Medulla oblongata (tissue), 1 donor: Measurements from ENCODE around the gene NAP1L3.

Source experiments
- DNase-seq: peaks from one replicate; pipeline ENCODE4 v3.0.0-alpha.2; 2015; ENCODE audit errors: extremely low spot score

Gene NAP1L3

DNA sequence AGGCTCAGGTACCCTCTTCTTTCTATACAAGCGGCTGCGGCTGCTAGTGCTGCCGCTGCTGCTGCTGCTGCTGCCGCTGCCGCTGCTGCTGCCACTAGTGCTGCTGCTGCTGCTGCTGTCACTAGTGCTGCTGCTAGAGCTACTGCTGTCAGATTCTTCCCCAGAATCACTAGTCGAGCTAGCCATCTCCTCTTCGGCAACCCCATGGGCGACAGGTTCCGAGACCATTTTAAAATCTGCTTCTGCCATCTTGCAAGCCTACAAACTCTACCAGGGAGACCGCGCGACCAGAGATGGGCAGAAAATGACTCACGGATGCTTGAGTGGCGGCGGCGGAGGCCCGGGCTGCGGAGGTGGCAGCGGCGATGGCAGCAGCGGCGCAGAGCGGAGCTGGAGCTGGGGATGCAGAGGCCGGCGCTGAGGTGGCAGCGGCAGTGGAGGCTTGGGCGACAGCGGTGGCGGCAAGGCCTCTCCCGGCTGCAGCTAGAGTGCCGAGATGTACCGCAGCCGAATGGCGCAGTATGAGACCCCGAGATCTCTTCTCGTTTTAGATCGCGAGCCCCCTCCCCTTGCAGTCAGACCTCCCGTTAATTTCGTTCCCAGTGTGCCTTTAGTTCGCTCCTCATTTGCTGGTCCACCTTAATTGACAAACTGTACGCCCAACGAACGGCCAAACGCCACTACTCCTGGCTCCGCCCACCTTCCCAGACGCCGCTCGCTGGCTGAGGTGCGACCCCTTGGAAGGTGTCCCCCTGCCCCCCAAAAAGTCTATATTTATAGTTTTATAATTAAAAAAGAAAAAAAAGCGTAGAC lies at the start of gene NAP1L3:
NAP1L3 (minus strand) TSS at position 523 of the 813 bp plus-strand sequence; CDS start at position 249, 274 bp downstream.
- peak; percentile 93 for DNase-seq

DNA sequence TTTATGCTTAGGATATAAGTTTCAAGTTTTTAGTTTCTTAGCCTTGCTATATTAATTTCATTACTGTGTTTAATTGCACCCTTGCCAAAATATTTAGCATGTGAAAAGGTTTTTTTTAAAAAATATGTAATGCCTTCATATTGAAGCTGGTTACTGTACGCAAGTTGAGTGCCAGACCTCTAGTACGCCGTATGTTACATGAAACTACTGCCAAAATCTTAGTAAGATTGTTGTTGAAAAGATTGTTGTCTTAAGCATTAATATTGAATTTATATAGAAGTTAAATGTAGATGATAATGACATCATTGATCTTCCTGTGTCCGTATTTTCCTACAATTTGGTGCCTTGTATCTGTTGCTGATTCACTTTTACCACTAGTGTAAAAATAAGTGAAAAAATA lies 37.7 kb upstream of the NAP1L3 start:
- no peak for DNase-seq

DNA sequence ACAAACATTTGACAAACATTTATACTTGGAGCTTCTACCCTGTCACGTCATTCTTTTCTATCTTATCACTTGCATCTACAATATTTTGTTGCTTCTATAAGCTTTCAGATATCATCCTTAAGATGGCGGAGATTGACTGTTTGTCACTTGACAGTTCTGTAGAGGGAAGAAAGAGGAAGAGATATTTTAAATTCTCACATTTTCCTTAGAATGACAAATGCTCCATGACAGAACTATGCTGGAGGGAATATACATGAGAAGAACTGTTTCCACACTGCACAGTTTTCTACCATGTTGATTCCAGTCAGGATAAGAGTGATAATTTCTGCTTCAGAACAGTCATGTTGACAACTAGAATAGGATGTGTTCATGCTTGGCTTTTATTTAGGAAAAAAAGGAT lies 30.3 kb upstream of the NAP1L3 start:
- no peak for DNase-seq

- DNase-seq: no peak
These were observed 22.6 kb upstream of the NAP1L3 start for GRCh38 chrX:93695981-93696380.

- no peak for DNase-seq
These were observed 492 bp upstream of the NAP1L3 start, which contains the start of gene FAM133A for GRCh38 chrX:93673869-93674271. FAM133A (plus strand) TSS chrX:93674206; CDS start chrX:93709420, 35,214 bp downstream.

DNA sequence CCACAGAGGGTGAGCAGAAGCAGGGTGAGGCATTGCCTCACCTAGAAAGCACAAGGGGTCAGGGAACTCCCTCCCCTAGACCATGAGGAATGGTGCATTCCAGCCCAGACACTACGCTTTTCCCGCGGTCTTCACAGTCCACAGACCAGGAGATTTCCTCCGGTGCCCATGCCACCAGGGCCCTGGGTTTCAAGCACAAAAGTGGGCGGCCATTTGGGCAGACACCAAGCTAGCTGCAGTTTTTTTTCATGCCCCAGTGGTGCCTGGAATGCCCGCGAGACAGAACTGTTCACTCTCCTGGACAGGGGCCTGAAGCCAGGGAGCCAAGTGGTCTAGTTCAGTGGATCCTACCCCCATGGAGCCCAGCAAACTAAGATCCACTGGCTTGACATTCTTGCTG lies 12.8 kb downstream of the NAP1L3 start:
- no peak for DNase-seq

DNA sequence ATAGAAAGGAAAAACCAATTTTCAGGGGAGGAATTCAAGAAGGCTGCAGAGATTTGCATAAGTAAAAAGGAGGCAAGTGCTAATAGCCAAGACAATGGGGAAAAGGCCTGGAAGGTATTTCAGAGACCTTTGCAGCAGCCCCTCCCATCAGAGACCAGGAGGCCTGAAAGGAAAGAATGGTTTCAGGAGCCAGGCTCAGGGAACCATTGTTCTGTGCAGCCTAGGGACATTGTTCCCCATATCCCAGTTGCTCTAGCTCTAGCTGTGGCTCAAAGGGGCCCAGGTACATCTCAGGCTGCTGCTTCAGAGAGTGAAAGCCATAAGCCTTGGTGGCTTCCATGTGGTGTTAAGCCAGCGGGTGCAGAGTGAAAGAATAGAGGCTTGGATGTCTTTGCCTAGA lies 24.0 kb downstream of the NAP1L3 start:
- DNase-seq: no peak

- DNase-seq: no peak
These were observed 35.8 kb downstream of the NAP1L3 start for GRCh38 chrX:93637591-93637990.
